Activated naive CD8-positive, alpha-beta T cell (primary cell): Measurements from ENCODE around the gene EPHB1.

ENCODE experiments used
- H3K27ac Mint-ChIP-seq: one replicate; pipeline ENCODE4 v1.8.0; 2021; ENCODE audit warnings: mixed read lengths
- H3K27me3 Mint-ChIP-seq: one replicate; pipeline ENCODE4 v1.8.0; 2021; ENCODE audit warnings: mixed read lengths
- H3K36me3 Mint-ChIP-seq: one replicate; pipeline ENCODE4 v1.8.0; 2021; ENCODE audit warnings: mixed read lengths
- H3K4me1 Mint-ChIP-seq: one replicate; pipeline ENCODE4 v1.8.0; 2021; ENCODE audit warnings: low read depth, mixed read lengths
- H3K4me3 Mint-ChIP-seq: one replicate; pipeline ENCODE4 v1.8.0; 2021; ENCODE audit warnings: mild to moderate bottlenecking, mixed read lengths
- H3K9me3 Mint-ChIP-seq: one replicate; pipeline ENCODE4 v1.8.0; 2021; ENCODE audit warnings: low read depth, mixed read lengths

The EPHB1 gene

DNA sequence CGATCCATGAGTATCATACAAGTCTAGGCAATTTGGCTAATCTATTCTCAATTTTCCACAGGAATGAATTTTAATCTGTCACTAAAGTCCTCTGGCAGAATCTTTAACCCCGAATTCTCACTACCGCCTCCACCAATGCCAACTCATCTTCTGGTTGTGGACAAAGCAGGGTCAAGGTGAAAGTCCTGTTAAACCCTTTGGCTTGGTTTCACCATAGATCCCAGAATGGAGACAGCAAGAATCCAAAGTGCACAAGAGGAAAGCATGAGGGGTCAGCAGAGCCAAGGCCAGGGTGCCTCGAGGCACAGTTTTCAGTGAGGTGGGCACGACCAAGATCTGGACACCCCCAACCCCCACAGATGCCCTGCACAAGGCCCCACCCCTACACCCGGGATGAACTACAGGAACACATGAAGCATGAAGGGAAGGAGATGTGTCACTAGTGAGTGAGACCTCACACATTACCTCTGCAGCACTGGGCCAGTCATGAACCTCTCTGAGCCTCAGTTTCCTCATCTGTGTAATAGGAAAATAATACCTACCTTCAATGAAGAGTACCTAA is 466.2 kb downstream of the EPHB1 start:
- H3K4me3 Mint-ChIP-seq = no peak overlapping the region
- H3K4me1 Mint-ChIP-seq = no peaks in the 10 kb centered on the region
- no peaks in the 10 kb centered on the region for H3K9me3 Mint-ChIP-seq
- peaks cover 3% of the 10 kb centered on the region for H3K27me3 Mint-ChIP-seq
- H3K27ac Mint-ChIP-seq = no peak overlapping the region
- no peaks in the 10 kb centered on the region for H3K36me3 Mint-ChIP-seq

DNA sequence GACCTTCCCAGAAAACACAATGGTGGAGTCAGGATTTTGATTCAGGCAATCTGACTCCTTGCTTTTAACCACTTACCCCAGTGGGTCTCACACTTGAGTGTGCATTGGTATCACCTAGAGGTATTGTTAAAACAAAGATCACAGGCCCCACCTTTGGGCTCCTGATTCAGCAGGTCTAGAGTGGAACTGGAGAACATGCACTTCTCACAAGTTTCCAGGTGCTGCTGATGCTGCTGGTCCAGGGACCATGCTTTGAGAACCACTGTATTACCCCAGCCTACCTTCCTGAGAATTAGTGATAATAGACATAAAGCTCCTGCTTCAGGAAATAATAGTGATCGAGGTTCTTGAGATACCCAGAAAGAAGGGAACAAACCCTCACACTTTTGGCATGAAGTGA is 466.9 kb downstream of the EPHB1 start:
- no peaks in the 10 kb centered on the region for H3K36me3 Mint-ChIP-seq
- H3K4me3 Mint-ChIP-seq = no peak overlapping the region
- peaks cover 3% of the 10 kb centered on the region for H3K27me3 Mint-ChIP-seq
- H3K9me3 Mint-ChIP-seq = no peaks in the 10 kb centered on the region
- no peaks in the 10 kb centered on the region for H3K4me1 Mint-ChIP-seq
- no peak overlapping the region for H3K27ac Mint-ChIP-seq

DNA sequence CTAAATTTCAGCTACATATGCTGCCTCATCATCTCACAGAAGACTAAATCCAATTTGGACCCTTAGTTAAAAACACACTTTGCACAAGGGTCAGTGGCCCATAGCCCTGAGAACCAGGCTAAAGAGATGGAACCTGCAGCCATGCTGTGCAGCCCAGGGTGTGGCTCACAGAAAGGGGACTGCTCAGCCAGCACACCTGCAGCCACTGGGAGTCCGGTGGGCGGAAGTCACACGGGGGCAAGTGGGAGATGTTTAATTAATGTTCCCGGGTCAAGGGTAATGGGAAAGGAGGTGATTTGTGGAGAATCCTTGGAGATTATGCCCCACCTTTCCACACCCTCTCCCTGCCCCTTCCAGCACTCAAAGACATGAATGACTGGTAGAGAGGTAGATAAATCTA is 467.4 kb downstream of the EPHB1 start:
- Mint-ChIP-seq H3K4me1 (no peaks in the 10 kb centered on the region), H3K27me3 (peaks cover 3% of the 10 kb centered on the region), H3K27ac (no peak overlapping the region), H3K36me3 (no peaks in the 10 kb centered on the region), H3K9me3 (no peaks in the 10 kb centered on the region), H3K4me3 (no peak overlapping the region)

DNA sequence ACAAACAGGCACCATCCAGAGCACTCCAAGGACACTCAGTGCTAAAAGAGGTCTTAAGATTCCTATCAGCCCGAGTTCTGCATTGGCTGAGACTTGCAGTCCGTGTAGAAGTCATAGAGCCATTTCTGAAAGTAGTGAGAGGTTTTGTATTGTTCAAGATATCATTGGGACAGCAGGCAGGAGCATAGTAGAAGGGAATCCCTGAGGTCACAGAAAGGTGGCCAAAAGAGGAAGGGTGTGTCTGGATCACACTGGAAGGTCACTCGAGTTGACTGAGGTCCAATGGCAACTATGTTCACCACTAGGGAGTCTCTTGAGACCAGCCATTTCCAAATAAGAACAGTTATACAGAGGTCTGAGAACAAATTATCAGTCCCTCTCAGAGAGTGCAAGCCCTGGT is 468.3 kb downstream of the EPHB1 start:
- Mint-ChIP-seq H3K27ac (no peak overlapping the region), H3K4me3 (no peak overlapping the region), H3K36me3 (no peaks in the 10 kb centered on the region), H3K9me3 (no peaks in the 10 kb centered on the region), H3K4me1 (no peaks in the 10 kb centered on the region), H3K27me3 (peaks cover 3% of the 10 kb centered on the region)

DNA sequence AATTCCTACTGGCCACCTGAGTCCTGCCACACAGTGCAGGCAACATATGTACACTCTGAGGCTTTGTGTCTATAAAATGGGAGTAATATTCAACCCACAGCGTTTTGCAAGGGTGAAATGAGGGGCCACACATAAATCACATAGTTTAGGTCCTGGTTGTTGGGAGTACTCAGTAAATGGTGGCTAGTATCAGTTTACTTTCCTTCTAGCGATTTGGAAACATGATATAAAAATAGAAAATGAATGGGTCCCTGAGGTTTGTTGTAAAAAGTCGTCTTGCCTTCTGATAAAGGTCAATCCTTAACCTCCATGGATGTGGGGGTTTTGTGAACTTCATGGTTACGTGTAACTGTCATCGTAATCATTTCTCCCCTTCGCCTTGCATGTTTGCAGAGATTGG is 472.4 kb downstream of the EPHB1 start:
- Mint-ChIP-seq H3K27ac (no peak overlapping the region), H3K4me1 (no peaks in the 10 kb centered on the region), H3K36me3 (no peaks in the 10 kb centered on the region), H3K4me3 (no peak overlapping the region), H3K27me3 (peaks cover 1% of the 10 kb centered on the region), H3K9me3 (no peaks in the 10 kb centered on the region)

DNA sequence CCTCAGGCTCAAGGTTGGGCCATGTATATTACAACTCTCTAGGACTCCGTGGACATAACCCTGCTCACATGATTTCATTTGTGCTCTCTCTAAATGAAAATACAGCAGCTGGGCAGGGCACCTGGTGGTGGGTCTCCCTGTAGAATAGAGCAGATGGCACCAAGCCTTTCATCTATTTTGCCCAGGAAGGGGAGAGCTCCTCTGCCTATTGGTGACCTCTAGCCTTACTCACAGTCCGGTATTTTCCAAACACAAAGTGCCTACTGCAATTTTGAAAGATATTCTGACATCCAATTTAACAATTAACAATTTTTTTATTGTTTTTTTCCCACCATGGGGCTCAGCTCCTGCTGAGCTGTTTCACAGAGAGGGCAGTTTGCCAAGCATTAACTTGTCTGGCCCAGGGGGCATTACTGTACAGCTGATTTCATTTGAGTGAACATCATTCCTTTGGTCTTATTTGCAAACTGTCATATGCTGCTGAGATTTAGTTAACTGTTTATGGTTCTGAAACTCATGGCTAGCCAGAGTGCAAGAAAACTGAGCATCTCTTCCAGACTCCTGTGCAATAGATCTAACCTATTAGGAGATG is 474.0 kb downstream of the EPHB1 start:
- no peak overlapping the region for H3K27ac Mint-ChIP-seq
- H3K9me3 Mint-ChIP-seq = no peaks in the 10 kb centered on the region
- no peaks in the 10 kb centered on the region for H3K4me1 Mint-ChIP-seq

DNA sequence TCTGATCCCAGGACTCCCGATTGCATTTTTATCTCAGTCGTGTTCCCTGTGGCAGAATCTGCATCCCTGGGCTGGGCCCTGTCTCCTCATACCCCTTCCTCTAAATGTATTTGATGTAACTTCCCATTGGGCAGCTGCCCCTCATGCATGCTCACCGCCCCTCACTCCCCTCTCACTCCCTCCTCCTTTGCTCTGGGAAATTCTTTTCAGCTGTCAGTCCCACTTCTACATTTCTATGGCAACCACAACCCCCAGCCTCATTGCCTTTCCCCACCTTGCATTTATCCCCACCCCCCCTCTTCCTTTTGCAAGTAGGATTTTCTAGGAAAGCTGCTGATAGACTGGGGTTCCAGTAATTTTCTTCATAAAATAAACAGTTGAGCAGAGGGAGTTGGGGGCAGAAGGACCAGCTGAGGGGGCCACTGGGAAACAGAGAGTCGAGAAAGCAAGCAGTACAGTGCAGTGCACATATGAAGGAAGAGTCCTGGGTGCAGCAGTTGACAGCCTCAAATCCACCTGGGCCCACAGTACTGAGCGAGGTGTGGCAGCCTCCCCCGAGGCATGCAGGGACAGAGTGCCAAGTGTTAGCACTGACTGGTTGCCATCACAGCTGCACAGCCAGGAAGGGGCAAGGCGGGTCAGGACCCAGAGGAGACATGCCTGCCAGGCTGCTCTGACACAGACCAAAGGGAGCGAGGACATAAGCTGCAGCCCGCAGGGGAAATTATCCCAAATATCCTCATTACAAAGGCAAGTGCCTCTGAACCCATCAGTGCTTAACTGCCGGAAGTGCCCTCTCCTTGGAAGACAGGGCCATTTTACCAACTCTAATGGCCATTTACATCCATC is 476.3 kb downstream of the EPHB1 start:
- Mint-ChIP-seq H3K9me3 (no peaks in the 10 kb centered on the region), H3K4me1 (no peaks in the 10 kb centered on the region), H3K4me3 (no peak overlapping the region), H3K36me3 (no peaks in the 10 kb centered on the region), H3K27ac (no peak overlapping the region), H3K27me3 (peaks cover 2% of the 10 kb centered on the region)

More for the DNA sequence above, 474.0 kb downstream of the EPHB1 start:
- H3K27me3 Mint-ChIP-seq = peaks cover 2% of the 10 kb centered on the region
- H3K36me3 Mint-ChIP-seq = no peaks in the 10 kb centered on the region
- H3K4me3 Mint-ChIP-seq = no peak overlapping the region

DNA sequence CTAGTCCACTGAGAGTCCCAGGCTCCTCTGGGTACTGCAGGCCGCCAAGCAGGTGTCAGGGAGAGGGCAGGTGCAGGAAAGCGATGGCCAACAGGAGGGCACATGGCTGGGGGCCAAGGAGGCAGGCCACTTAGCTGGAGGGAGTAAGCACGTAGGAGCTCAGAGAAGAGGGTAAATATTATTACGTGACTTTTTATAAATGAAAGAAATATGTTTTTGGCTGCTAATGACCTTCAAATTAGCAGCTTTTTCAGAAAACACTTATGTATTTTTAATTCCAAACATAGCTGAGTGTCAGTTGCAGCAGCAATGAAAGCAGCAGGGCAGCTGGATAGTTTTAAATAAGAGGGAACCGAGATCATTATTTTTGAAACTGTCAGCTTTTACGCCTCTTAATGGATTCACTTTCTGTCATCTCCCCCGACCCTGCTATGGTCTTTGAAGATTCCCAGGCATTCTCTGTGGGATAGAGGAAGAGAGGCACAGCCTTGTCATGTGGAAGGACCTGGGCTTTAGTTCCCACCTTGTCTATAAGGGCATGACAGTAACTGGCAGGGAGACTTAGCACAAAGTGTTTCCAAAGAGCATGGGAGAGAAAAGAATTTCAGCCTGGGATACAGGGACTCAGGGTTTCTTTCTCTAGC is 477.1 kb downstream of the EPHB1 start:
- Mint-ChIP-seq H3K27ac (no peak overlapping the region), H3K4me3 (no peak overlapping the region), H3K4me1 (no peaks in the 10 kb centered on the region), H3K36me3 (no peaks in the 10 kb centered on the region), H3K27me3 (peaks cover 2% of the 10 kb centered on the region), H3K9me3 (no peaks in the 10 kb centered on the region)

DNA sequence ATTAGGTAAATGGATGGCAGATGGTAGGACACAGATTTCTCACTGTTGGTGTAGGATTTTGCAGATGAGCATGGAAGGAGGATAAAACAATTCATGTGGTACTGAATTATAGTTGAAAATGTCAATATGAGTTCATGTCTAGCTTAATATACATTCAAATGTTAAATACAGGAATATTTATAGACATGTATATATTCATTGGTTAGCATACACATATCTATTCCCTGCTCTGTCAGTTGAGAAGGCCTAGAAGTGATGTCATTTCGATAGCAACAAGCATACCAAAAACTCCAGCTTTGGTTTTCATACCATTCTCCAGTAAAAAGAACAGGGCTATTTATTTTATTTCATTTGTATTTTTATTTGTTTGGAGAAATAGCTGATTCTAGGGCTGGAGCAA is 497.1 kb downstream of the EPHB1 start:
- Mint-ChIP-seq H3K27me3 (no peaks in the 10 kb centered on the region), H3K4me1 (no peaks in the 10 kb centered on the region), H3K27ac (no peak overlapping the region), H3K36me3 (no peaks in the 10 kb centered on the region), H3K9me3 (peaks cover 11% of the 10 kb centered on the region), H3K4me3 (no peak overlapping the region)

DNA sequence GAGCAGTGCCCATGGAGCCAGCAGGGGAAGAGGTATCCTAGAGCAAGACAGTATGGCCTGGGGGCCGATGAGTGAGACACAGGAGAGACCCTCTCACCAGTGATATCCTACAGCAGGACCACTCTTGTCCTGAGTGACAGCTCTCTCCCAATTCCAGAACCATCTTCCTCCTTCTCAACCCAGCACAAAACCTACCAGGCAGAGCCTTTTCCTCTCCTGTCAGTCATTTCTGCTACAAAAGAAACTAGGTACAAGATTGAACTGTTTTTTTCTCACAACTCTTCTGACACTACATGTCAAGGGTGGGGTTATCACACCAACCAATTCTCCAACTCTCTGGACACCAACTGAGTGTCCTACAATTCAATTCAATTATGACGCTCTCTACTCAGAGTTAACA is 506.6 kb downstream of the EPHB1 start:
- H3K4me3 Mint-ChIP-seq = no peak overlapping the region
- no peak overlapping the region for H3K27ac Mint-ChIP-seq
- no peaks in the 10 kb centered on the region for H3K4me1 Mint-ChIP-seq

DNA sequence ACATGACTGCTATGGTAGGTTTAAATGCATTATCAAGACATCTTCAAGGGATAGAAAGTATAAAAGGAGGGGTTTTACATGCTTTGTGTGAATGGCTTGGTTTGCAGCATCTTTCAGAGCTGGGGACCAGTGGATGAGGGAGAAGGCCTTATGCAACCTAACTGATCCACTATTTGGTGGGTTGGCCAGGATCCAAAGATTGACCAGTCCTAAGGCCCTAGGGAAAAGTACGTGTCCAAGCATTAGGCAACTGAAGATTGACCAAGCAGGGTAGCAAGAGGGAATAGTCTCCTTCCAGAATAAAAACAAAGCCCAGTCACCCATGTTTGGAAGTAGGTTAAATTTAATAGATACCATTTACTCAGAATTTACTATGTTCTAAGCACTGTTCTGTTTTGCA is 509.3 kb downstream of the EPHB1 start:
- Mint-ChIP-seq H3K27me3 (no peaks in the 10 kb centered on the region), H3K4me3 (no peak overlapping the region), H3K4me1 (no peaks in the 10 kb centered on the region), H3K36me3 (no peaks in the 10 kb centered on the region), H3K9me3 (no peaks in the 10 kb centered on the region), H3K27ac (no peak overlapping the region)

More for the DNA sequence above, 506.6 kb downstream of the EPHB1 start:
- Mint-ChIP-seq H3K36me3 (no peaks in the 10 kb centered on the region), H3K9me3 (no peaks in the 10 kb centered on the region), H3K27me3 (no peaks in the 10 kb centered on the region)
